ENCODE measurements around the gene LIN28A. TPM values are rescaled to one million over a fixed set of nuclear protein-coding genes. Genes with fewer than 3 reads are reported as not detected.

The LIN28A gene
- total RNA-seq, 1 experiment from 2014 or later, result 1,289 TPM

DNA sequence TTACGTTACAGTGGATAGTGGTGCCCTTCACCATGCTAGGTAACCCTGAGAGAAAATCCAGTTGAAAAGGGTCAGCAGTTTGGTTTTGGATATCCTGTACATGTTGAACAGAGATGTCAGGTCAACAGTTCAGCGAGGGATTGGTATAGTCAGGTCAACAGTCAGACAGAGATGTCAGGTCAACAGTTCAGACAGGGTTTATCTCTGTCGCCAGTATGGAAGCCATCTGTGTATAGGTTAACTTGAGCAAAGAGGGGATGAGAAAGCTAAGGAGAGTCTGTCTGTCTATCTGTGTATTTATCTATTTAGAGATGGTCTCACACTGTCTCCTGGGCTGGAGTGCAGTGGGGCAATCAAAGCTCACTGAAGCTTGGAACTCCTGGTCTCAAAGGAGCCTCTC is 39.3 kb downstream of the LIN28A start:
- Histone ChIP-seq H3K79me1 (ENCODE audit: insufficient read depth, low read depth, low read length, poor library complexity, severe bottlenecking) (no peaks in the 10 kb centered on the region), H3K23ac (ENCODE audit: insufficient read length, low read depth, low read length) (no peak overlapping the region), H2BK120ac (ENCODE audit: low read depth, low read length, poor library complexity, severe bottlenecking) (no peak overlapping the region), H2BK20ac (ENCODE audit: low read depth, low read length, poor library complexity, severe bottlenecking) (no peak overlapping the region), H3K4ac (ENCODE audit: low read depth, low read length) (no peak overlapping the region), H3K27ac (ENCODE audit: insufficient read length, low read depth, low read length) (no peak overlapping the region), H2AK5ac (ENCODE audit: insufficient read length, low read length) (no peak overlapping the region), H4K20me1 (ENCODE audit: control insufficient read depth, insufficient read depth, insufficient read length) (no peaks in the 10 kb centered on the region), H3K4me2 (ENCODE audit: insufficient read depth, insufficient read length, low read length) (no peak overlapping the region), H4K8ac (replicated peaks; ENCODE audit: insufficient read length, low read depth, low read length) (no peak overlapping the region), H3K9ac (ENCODE audit: extremely low read depth, insufficient read length, low read length) (no peak overlapping the region), H2BK15ac (ENCODE audit: low read depth, low read length) (no peak overlapping the region), H3K18ac (ENCODE audit: insufficient read length, low read depth, low read length) (no peak overlapping the region), H3K9me3 (ENCODE audit: control insufficient read depth, low read depth, low read length) (no peaks in the 10 kb centered on the region), H4K5ac (ENCODE audit: insufficient read length, low read depth, low read length) (no peak overlapping the region), H3T11ph (ENCODE audit: low read length) (no peak overlapping the region), H3K56ac (ENCODE audit: insufficient read length, low read depth, low read length) (no peak overlapping the region), H3K79me2 (ENCODE audit: insufficient read depth, low read length) (no peaks in the 10 kb centered on the region), H2AFZ (ENCODE audit: low read length) (no peak overlapping the region), H3K23me2 (ENCODE audit: insufficient read length, low read depth, low read length, poor library complexity, severe bottlenecking) (no peaks in the 10 kb centered on the region), H4K91ac (ENCODE audit: insufficient read length, low read depth, low read length) (no peak overlapping the region), H2BK12ac (ENCODE audit: insufficient read length, low read depth, low read length) (no peak overlapping the region), H3K27me3 (ENCODE audit: insufficient read depth, low read length) (no peaks in the 10 kb centered on the region), H3K4me1 (ENCODE audit: insufficient read depth, low read length) (no peaks in the 10 kb centered on the region), H3K14ac (ENCODE audit: insufficient read depth, low read length) (no peak overlapping the region), H2BK5ac (ENCODE audit: insufficient read length, low read length) (no peak overlapping the region)
- no CpG with 5 or more reads among the region's 3 CpGs for WGBS (ENCODE audit: extremely low coverage, insufficient read length, low lambda C conversion rate)
- Mint-ChIP-seq H3K36me3 (ENCODE audit: insufficient read depth in 1 of 3, low read depth in 3 of 3) (peaks cover 11 to 68% (median 60%) of the 10 kb centered on the region in 3 experiments), H3K4me3 (no peak overlapping the region), H3K27me3 (ENCODE audit: low read depth) (no peaks in the 10 kb centered on the region), H3K4me1 (peaks cover 0 to 6% of the 10 kb centered on the region in 2 experiments; a peak in 2 of 4 replicates), H3K27ac (peak overlapping the region in 1 of 3 experiments; percentile 64; a peak in 2 of 7 replicates), H3K9me3 (no peaks in the 10 kb centered on the region)
- TF ChIP-seq, protein P1, sequence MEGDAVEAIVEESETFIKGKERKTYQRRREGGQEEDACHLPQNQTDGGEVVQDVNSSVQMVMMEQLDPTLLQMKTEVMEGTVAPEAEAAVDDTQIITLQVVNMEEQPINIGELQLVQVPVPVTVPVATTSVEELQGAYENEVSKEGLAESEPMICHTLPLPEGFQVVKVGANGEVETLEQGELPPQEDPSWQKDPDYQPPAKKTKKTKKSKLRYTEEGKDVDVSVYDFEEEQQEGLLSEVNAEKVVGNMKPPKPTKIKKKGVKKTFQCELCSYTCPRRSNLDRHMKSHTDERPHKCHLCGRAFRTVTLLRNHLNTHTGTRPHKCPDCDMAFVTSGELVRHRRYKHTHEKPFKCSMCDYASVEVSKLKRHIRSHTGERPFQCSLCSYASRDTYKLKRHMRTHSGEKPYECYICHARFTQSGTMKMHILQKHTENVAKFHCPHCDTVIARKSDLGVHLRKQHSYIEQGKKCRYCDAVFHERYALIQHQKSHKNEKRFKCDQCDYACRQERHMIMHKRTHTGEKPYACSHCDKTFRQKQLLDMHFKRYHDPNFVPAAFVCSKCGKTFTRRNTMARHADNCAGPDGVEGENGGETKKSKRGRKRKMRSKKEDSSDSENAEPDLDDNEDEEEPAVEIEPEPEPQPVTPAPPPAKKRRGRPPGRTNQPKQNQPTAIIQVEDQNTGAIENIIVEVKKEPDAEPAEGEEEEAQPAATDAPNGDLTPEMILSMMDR (conservative IDR thresholded peaks at IDR 0.05), result no peak
- DNase-seq, result no peak
